Aorta (tissue), 5 donors: ENCODE measurements around the gene CDX1. TPM values are rescaled to one million over a fixed set of nuclear protein-coding genes. Genes with fewer than 3 reads are reported as not detected.

ENCODE experiments used
- ATAC-seq: fragments of 200-7000 bp; cut with Tn5 transposase; one replicate; pipeline ENCODE4 v1.9.1; 2022; ENCODE audit warnings: moderate library complexity; ENCODE audit not compliant: low FRiP score
- DNase-seq, 2 donors: peaks; one replicate each; pipeline ENCODE4 v3.0.0-alpha.2; 2020
- H3K27ac ChIP-seq, 2 donors: one replicate each; pipeline ENCODE4 v1.5.1; 2013; ENCODE audit warnings: low read length in 2 of 2, mild to moderate bottlenecking in 2 of 2, moderate library complexity in 2 of 2, control low read depth in 1 of 2, inconsistent platforms in 1 of 2, low read depth in 1 of 2
- H3K27me3 ChIP-seq, 2 donors: one replicate each; pipeline ENCODE4 v1.6.1; 2013; ENCODE audit warnings: control low read depth in 1 of 2, low read length in 1 of 2, mild to moderate bottlenecking in 1 of 2, moderate library complexity in 1 of 2; ENCODE audit not compliant: insufficient read depth in 2 of 2, control insufficient read depth in 1 of 2
- H3K36me3 ChIP-seq, 2 donors: one replicate each; pipeline ENCODE4 v1.6.1; 2013; ENCODE audit warnings: control low read depth in 1 of 2, low read length in 1 of 2, mild to moderate bottlenecking in 1 of 2; ENCODE audit not compliant: insufficient read depth in 2 of 2, control insufficient read depth in 1 of 2
- H3K4me1 ChIP-seq, 2 donors: one replicate each; pipeline ENCODE4 v1.6.1; 2013; ENCODE audit warnings: low read length in 2 of 2, control low read depth in 1 of 2, mild to moderate bottlenecking in 1 of 2, moderate library complexity in 1 of 2; ENCODE audit not compliant: insufficient read depth in 2 of 2, control insufficient read depth in 1 of 2
- H3K4me3 ChIP-seq, 2 donors: one replicate each; pipeline ENCODE4 v1.5.1; 2013; ENCODE audit warnings: low read length in 2 of 2, control low read depth in 1 of 2, mild to moderate bottlenecking in 1 of 2
- H3K9me3 ChIP-seq: one replicate; pipeline ENCODE4 v1.6.1; 2013; ENCODE audit warnings: mild to moderate bottlenecking, low read length; ENCODE audit not compliant: control insufficient read depth
- whole genome bisulfite sequencing, 2 donors: extraction: QIAGEN DNeasy Blood & Tissue Kit; methylation state at CpG; one replicate each; pipeline ENCODE4 v1.1.7; 2013; 5-methylcytosine and 5-hydroxymethylcytosine counted together
- intact Hi-C, 2 donors: fragments of 100-400 bp; cut with DNase I; formaldehyde crosslinking; loops; one replicate each; pipeline versions ENCODE4 v1.14.2 to v1.15.0; 2022
- polyA plus RNA-seq, 2 donors: library from polyadenylated mRNA; stranded (reverse); fragments of 200-250 nt; gene quantifications; one replicate each; pipeline ENCODE4 v1.2.3, GENCODE V29; 2013
- total RNA-seq, 2 donors: library from RNA; stranded (reverse); fragmentation: NEBNext Ultra II Directional; extraction: Animal tissue kit (Norgen Biotek cat#: 25700); gene quantifications; one replicate each; pipeline ENCODE4 v1.2.1, GENCODE V29; 2021
- donor health status: healthy with polysubstance abuse.
- donor health status: Bipolar disorder and iron deficiency.
- donor health status: DM: no; HTN: no; CAD: no.
- donor health status: DM: no; HTN: no; CAD: no.
- donor health status: DM: yes; HTN: yes; CAD: no.

CDX1 gene
- total and polyA plus RNA-seq, 4 donors, result 0.69 to 30.2 TPM; not detected in 2

- ATAC-seq, result no peak
- Histone ChIP-seq H3K4me1 (no peaks in the 10 kb centered on the region), H3K27me3 (no peaks in the 10 kb centered on the region), H3K4me3 (no peak overlapping the region), H3K27ac (no peak overlapping the region), H3K36me3 (no peaks in the 10 kb centered on the region), H3K9me3 (no peaks in the 10 kb centered on the region)
- DNase-seq, result no peak
- intact Hi-C loops, result loop anchor here (2.0 to 5.0 kb wide), 2 partner anchors 34 to 85 kb away; no protein-coding TSS in a partner anchor
- WGBS, 2 donors, result 87 to 91% methylated on average over 10 of the region's 10 CpGs
Measured at GRCh38 chr5:150215979-150216944, 49.7 kb downstream of the CDX1 start.

- DNase-seq (no peak), ATAC-seq (no peak)
- no peaks in the 10 kb centered on the region for H3K36me3 ChIP-seq
- H3K27me3 ChIP-seq, result no peaks in the 10 kb centered on the region
- H3K9me3 ChIP-seq, result no peaks in the 10 kb centered on the region
- H3K4me1 ChIP-seq, result no peaks in the 10 kb centered on the region
- intact Hi-C loops, result loop anchor here (2.0 to 5.0 kb wide), 2 partner anchors 35 to 86 kb away; no protein-coding TSS in a partner anchor
- no peak overlapping the region for H3K27ac ChIP-seq
- 80 to 85% methylated on average over 2 of the region's 2 CpGs for WGBS, 2 donors
- H3K4me3 ChIP-seq, result no peak overlapping the region
Measured at GRCh38 chr5:150217038-150217437, 50.5 kb downstream of the CDX1 start.

GRCh38 chr5:150217873-150218692 is 51.5 kb downstream of the CDX1 start:
- DNase-seq (peak; percentile 88 to 92), ATAC-seq (peak; percentile 85)
- H3K27me3 ChIP-seq, result no peaks in the 10 kb centered on the region
- no peaks in the 10 kb centered on the region for H3K9me3 ChIP-seq
- intact Hi-C loops, result loop anchor here (1.0 to 5.0 kb wide), 5 partner anchors 36 to 88 kb away; no protein-coding TSS in a partner anchor
- H3K4me1 ChIP-seq, result no peaks in the 10 kb centered on the region
- no peaks in the 10 kb centered on the region for H3K36me3 ChIP-seq
- H3K27ac ChIP-seq, result no peak overlapping the region
- H3K4me3 ChIP-seq, result no peak overlapping the region
- WGBS, 2 donors, result 32 to 35% methylated on average over 10 of the region's 10 CpGs

GRCh38 chr5:150218693-150219035 is 52.1 kb downstream of the CDX1 start:
- Histone ChIP-seq H3K9me3 (no peaks in the 10 kb centered on the region), H3K27ac (no peak overlapping the region), H3K4me1 (no peaks in the 10 kb centered on the region), H3K27me3 (no peaks in the 10 kb centered on the region), H3K4me3 (no peak overlapping the region), H3K36me3 (no peaks in the 10 kb centered on the region)
- DNase-seq, result no peak
- intact Hi-C loops, result loop anchor here (1.0 to 5.0 kb wide), 4 partner anchors 36 to 88 kb away; no protein-coding TSS in a partner anchor
- WGBS, 2 donors, result 71 to 76% methylated on average over 5 of the region's 5 CpGs
- ATAC-seq, result no peak

GRCh38 chr5:150219142-150219541 is 52.6 kb downstream of the CDX1 start:
- no peak for DNase-seq
- Histone ChIP-seq H3K4me1 (no peaks in the 10 kb centered on the region), H3K9me3 (no peaks in the 10 kb centered on the region), H3K36me3 (no peaks in the 10 kb centered on the region), H3K27ac (no peak overlapping the region), H3K4me3 (no peak overlapping the region), H3K27me3 (no peaks in the 10 kb centered on the region)
- intact Hi-C loops, result loop anchor here (2.0 to 5.0 kb wide), 2 partner anchors 37 to 58 kb away; no protein-coding TSS in a partner anchor
- no peak for ATAC-seq

GRCh38 chr5:150219861-150220260 is 53.3 kb downstream of the CDX1 start:
- DNase-seq, result no peak
- no peak overlapping the region for H3K4me3 ChIP-seq
- H3K27ac ChIP-seq, result no peak overlapping the region
- no peaks in the 10 kb centered on the region for H3K27me3 ChIP-seq
- H3K36me3 ChIP-seq, result no peaks in the 10 kb centered on the region
- H3K4me1 ChIP-seq, result no peaks in the 10 kb centered on the region
- no peaks in the 10 kb centered on the region for H3K9me3 ChIP-seq
- intact Hi-C loops, result loop anchor here (2.0 to 5.0 kb wide), 2 partner anchors 38 to 59 kb away; no protein-coding TSS in a partner anchor
- no peak for ATAC-seq
- WGBS, 2 donors, result 93 to 94% methylated on average over 2 of the region's 2 CpGs

- H3K27me3 ChIP-seq, result no peaks in the 10 kb centered on the region
- no peak for ATAC-seq
- WGBS, 2 donors, result 84 to 89% methylated on average over 5 of the region's 5 CpGs
- H3K4me3 ChIP-seq, result no peak overlapping the region
- H3K36me3 ChIP-seq, result no peaks in the 10 kb centered on the region
- no peaks in the 10 kb centered on the region for H3K4me1 ChIP-seq
- DNase-seq, result no peak
- intact Hi-C loops, result no loop called here
- no peaks in the 10 kb centered on the region for H3K9me3 ChIP-seq
- H3K27ac ChIP-seq, result no peak overlapping the region
Measured at GRCh38 chr5:150221471-150221870, 54.9 kb downstream of the CDX1 start.

- no peaks in the 10 kb centered on the region for H3K36me3 ChIP-seq
- WGBS, 2 donors, result 94% methylated on average over 21 of the region's 21 CpGs
- DNase-seq, result no peak
- no peak overlapping the region for H3K4me3 ChIP-seq
- no peak for ATAC-seq
- intact Hi-C loops, result no loop called here
- no peaks in the 10 kb centered on the region for H3K4me1 ChIP-seq
- no peaks in the 10 kb centered on the region for H3K27me3 ChIP-seq
- no peak overlapping the region for H3K27ac ChIP-seq
- no peaks in the 10 kb centered on the region for H3K9me3 ChIP-seq
Measured at GRCh38 chr5:150222906-150223305, 56.3 kb downstream of the CDX1 start.
